HG03521 (cell line): ENCODE data around the gene RBMS3.
"Not testable (repeated sequence)": the region's sequence is repeated elsewhere in the genome, so short reads cannot be mapped to it uniquely, and the experiment has no call there.

Experiments used
- ATAC-seq: cut with Tn5 transposase; IDR thresholded peaks from one replicate; pipeline ENCODE4 v1.9.1; 2021; ENCODE audit warnings: mild to moderate bottlenecking, moderate library complexity; ENCODE audit not compliant: unreplicated experiment

Gene RBMS3

DNA sequence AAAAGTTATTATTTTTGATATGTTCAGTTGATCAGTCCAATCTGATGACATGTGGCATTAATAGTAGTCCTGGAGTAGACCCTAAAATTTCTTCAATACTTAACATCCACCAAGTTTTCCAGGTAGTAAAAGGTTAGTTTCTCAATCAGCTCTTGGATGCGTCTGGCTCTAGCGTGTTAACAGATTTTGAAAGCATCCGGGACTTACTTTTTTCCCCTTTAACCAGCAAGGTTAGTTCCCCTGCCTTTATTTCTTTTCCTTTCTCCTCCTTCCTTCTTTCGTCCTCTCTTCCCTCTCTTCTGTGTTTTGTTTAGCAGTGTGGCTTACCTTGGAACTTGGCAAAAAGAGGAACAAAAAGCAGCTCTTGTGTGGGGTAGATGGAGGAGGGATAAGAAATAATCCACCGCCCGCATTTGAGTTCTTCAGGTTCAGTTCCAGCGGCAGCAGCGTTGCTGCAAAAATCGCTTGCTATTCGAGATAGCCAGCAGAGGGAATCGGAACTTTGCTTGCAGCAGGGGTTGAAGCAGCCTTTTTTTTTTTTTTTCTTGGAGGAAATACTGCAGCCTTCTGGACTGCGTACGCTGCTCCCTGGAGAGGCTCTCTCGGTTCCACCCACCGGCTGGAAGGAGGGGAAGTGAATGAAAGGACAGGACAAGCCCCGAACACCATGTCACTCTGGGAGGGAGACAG, at the start of gene RBMS3:
Gene RBMS3, plus strand, starts transcription at position 668 of the 690 bp plus-strand sequence.
- ATAC-seq: peak; percentile 38

DNA sequence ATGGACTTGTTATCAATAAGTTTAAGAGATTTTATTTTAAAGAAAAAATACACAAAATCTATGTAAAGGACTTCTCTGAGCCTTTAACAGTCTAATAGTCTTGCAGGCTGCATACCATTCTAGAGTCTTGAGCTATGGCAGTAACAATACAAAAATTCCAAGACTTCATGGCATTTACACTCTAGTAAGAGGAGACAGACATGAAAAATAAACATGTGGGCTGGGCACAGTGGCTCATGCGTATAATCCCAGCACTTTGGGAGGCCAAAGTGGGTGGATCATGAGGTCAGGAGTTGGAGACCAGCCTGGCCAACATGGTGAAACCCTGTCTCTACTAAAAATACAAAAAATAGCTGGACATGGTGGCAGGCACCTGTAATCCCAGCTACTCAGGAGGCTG, 47.7 kb upstream of the RBMS3 start:
- not testable (repeated sequence) for ATAC-seq

DNA sequence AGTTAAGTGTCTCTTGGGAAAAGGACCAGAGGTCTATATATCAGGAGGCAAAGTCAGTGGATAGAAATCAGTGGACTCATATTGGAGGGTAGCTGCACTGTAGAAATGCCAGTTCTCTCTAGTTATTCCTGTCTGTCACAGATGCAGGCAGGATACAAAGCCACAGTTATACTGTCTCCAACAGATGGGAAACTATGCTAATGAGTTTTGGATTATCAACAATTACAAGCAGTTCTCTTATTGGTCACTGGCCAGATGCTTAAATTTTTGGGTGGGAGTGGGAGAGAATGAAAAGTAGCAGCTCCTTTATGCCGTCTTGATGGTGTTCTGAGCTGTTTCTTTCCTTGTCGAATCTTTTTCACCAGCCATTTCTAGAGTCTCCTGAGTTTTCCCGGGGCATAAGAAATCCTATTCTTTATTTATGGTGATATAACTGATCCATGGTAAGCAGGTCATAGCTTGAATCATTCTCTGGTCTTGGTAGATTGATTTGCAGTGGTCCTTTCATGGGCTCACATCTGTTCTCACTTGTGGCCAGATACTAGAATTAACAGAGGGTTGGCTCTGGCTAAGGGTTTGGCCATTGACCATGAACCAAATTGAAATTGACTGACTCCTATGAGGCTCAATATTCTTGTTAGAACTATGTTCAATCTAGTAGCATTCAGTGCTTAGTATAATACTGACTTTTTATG, 44.6 kb upstream of the RBMS3 start:
- no peak for ATAC-seq

- ATAC-seq: no peak
These were observed 41.5 kb upstream of the RBMS3 start for GRCh38 chr3:29239376-29239775.

GRCh38 chr3:29240248-29240647, 40.6 kb upstream of the RBMS3 start:
- ATAC-seq: no peak

DNA sequence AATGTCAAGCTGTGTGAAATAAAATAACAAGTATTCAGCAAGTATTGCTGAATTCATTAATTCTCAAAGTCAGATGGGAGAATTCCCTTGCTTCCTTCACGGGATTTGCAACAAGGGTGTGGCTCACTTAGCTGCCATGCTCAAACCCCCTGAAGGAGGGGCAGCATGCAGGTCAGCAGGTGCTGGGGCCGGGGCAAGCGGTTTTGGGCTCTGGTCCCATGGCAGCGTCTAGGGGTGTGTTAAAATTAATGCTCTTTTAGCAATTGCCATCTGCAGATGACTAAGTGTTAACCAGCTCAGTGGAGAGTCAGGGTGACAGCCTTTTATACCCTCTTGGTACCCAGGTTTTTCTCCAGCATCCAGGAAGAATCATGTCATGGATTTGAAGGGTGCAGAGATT, 40.0 kb upstream of the RBMS3 start:
- no peak for ATAC-seq

DNA sequence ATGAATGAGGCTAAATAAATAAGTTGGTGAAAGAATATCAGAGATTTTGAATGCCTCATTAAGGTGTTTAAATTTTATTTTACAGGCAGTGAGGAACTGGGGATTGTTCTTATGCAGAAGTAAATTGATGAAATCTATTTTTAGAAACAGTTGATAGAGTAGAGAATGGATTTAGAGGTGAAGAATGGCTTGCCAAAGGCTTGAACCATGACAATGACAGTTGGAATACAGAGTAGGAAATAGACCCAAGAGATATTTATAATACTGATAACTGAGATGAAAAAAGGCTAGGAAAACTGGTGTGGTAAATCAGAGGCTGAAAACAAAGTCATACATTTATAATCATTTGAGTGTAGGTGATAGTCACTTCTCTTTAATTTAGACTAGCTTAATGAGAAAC, 39.0 kb upstream of the RBMS3 start:
- ATAC-seq: no peak

- ATAC-seq: no peak
These were observed 38.6 kb upstream of the RBMS3 start for GRCh38 chr3:29242296-29242695.

DNA sequence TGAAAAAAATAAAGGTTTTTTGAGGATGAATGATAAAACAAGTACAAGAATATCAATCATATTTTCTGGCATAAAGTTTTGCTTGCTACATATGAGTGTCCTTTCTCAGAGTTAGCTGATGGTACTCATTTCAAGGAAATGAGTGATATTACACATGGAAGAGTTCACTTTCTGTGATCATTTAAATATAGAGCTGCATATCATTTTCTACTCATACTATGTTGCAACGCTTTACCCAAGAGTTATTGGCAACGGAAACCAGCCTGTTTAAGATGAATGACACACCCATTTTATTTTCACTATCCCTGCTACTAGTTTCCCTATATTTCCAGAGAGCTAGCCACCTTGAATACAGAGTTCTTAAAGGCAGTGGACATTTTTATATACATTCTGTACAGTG, 35.4 kb upstream of the RBMS3 start:
- no peak for ATAC-seq

GRCh38 chr3:29247088-29247745, 33.7 kb upstream of the RBMS3 start:
- no peak for ATAC-seq

- ATAC-seq: no peak
These were observed 31.0 kb upstream of the RBMS3 start for GRCh38 chr3:29249829-29250345.

DNA sequence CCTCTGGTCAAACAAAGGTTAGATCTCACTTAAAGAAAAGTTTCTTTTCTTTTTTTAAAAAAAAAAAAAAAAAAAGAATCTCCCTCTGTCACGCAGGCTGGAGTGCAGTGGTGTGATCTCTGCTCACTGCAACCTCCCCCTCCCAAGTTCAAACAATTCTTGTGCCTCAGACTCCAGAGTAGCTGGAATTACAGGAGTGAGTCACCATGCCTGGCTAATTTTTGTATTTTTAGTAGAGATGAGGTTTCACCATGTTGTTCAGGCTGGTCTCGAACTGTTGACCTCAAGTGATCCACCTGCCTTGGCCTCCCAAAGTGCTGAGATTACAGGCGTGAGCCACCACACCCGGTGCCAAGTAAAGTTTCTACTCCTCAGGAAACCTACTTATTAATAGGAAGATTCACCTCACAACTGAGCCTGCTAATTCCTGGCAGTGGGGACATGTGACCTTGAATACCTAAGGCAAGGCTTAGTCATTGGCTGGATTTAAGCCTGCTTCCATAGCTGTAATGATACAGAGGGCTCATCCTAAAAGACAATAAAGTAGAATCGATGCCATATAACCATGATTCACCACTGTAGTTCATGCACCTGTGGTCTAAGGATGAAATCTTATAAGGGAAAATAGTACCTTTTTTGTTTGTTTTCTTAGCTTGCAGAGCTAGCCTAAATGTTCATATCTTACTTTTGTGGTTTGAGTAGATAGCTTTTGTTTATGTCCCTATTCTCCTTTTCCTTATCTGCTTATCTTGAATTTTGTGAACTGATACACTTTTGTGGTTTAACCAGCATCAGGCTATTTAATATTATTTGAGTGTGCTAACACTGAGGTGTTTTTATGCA, 24.8 kb upstream of the RBMS3 start:
- no peak for ATAC-seq

GRCh38 chr3:29258161-29258560, 22.7 kb upstream of the RBMS3 start:
- no peak for ATAC-seq

- no peak for ATAC-seq
These were observed 19.8 kb upstream of the RBMS3 start for GRCh38 chr3:29261119-29261518.

DNA sequence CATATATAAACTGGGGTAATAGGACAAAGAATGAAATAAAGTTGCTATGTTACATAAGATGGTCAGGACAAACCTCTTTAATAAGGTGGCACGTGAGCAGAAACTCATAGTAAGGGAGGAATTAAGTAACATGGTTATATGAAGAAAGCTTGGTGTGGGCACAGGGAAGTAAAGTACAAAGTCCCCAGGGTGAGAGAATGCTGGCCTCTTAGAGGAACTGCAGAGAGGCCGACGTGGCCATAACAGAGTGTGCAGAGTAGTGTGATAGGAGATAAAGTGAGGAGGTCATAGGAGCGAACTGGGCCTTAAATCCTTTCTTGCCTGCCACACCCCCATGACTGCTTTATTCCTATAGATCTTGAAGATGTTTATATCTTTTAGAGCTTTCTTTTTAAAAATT, 17.4 kb upstream of the RBMS3 start:
- ATAC-seq: no peak

GRCh38 chr3:29265509-29266072, 15.3 kb upstream of the RBMS3 start:
- ATAC-seq: no peak

DNA sequence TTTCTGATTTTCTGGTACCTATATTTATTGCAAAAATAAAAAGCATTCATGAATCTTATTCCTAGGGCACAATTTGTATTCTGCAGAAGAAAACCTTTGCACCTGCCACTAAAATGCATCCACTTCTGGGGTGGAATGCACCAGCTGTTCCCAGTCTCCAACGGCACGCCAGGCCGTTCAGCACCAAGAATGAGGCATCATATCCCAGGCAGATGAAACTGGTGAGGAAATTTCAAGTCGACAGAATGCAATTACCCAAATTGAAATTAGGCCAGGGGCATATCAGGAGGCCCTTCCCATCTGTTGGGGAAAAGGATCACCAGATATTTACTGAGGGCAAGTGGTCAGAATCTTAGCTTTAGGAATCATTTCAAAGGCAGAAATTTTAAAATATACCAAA, 13.6 kb upstream of the RBMS3 start:
- no peak for ATAC-seq

DNA sequence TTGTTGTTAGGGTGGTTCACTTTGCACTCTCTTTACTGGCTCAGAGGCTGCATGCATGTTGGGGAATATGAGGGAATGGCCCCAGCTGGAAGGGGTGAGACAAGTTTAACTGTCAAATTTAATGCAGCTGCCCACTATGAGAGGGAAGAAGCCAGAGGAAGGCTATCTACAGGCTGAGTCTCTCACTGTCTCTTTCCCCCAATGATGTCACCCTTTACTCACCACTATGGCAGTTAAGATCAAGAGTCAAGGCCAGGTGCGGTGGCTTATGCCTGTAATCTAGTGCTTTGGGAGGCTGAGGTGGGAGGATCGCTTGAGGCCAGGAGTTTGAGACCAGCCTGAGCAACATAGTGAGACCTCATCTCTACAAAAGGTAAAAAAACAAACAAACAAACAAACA, 12.2 kb upstream of the RBMS3 start:
- ATAC-seq: no peak

DNA sequence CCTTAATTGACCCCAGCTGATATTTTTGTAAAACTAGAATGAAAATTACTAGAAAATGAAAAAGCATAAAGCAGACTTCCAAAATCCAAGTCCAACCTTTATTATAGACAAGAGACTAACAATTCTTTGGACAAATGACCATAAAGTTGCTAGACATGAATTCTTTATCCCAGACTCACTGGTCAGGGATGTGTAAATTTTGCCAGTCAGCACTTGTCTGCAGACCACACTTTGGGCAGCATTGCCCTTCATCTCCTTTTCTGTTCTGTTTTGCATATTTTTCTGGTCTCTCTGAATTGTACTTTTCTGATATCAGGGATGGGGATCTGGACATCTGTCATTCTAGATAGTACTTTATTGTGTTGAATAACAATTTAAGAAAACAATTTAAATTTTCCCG, 10.1 kb upstream of the RBMS3 start:
- no peak for ATAC-seq

- no peak for ATAC-seq
These were observed 9.4 kb upstream of the RBMS3 start for GRCh38 chr3:29271475-29271874.

DNA sequence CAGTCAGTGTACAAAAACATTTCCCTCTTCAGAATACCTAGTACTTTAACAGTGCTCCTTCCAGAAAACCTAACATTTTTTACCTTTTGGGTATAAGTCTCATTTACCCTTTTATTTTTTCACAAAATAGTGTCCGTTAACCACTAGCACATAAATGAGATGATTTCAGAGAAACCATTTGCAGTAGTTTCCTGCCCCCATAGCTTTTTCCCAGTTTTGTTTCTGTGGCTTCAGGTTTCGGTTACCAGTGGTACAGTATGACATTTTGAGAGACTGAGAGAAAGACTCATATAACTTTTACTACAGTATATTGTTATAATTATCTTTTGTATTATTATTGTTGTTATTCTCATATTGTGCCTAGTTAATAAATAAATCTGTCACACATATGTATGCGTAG, 6.2 kb upstream of the RBMS3 start:
- no peak for ATAC-seq
